GM12872 (cell line): ENCODE data around the gene SCN5A.

Experiments used
- CTCF ChIP-seq: IDR thresholded peaks from 3 replicates; pipeline ENCODE4 v1.5.1; 2011; ENCODE audit warnings: low read depth, mild to moderate bottlenecking, low read length, moderate library complexity; ENCODE audit not compliant: insufficient read depth

The SCN5A gene

GRCh38 chr3:38541806-38542205 lies 107.7 kb downstream of the SCN5A start:
- no peak for TF ChIP-seq CTCF

GRCh38 chr3:38538773-38539353 lies 110.6 kb downstream of the SCN5A start:
- no peak for TF ChIP-seq CTCF

GRCh38 chr3:38536671-38537070 lies 112.8 kb downstream of the SCN5A start:
- TF ChIP-seq CTCF: no peak

GRCh38 chr3:38534604-38535003 lies 114.9 kb downstream of the SCN5A start:
- no peak for TF ChIP-seq CTCF

- no peak for TF ChIP-seq CTCF
Observed at GRCh38 chr3:38534180-38534579, 115.3 kb downstream of the SCN5A start.

GRCh38 chr3:38533285-38533976 lies 116.1 kb downstream of the SCN5A start:
- no peak for TF ChIP-seq CTCF

- no peak for TF ChIP-seq CTCF
Observed at GRCh38 chr3:38532529-38532928, 117.0 kb downstream of the SCN5A start.

GRCh38 chr3:38528457-38528856 lies 121.0 kb downstream of the SCN5A start:
- TF ChIP-seq CTCF: no peak
